Placental epithelial cell (primary cell): ENCODE data around the gene CENPVL3. TPM values are rescaled to one million over a fixed set of nuclear protein-coding genes. Genes with fewer than 3 reads are reported as not detected.

ENCODE experiments used
- total RNA-seq: library from RNA; depleted of rRNA; stranded (reverse); fragments of >200 nt; gene quantifications from 2 replicates; pipeline ENCODE4 v1.2.3, GENCODE V29; 2012

The CENPVL3 gene
- total RNA-seq = 0.11 TPM in 1 of 2 replicates, not detected in the other

DNA sequence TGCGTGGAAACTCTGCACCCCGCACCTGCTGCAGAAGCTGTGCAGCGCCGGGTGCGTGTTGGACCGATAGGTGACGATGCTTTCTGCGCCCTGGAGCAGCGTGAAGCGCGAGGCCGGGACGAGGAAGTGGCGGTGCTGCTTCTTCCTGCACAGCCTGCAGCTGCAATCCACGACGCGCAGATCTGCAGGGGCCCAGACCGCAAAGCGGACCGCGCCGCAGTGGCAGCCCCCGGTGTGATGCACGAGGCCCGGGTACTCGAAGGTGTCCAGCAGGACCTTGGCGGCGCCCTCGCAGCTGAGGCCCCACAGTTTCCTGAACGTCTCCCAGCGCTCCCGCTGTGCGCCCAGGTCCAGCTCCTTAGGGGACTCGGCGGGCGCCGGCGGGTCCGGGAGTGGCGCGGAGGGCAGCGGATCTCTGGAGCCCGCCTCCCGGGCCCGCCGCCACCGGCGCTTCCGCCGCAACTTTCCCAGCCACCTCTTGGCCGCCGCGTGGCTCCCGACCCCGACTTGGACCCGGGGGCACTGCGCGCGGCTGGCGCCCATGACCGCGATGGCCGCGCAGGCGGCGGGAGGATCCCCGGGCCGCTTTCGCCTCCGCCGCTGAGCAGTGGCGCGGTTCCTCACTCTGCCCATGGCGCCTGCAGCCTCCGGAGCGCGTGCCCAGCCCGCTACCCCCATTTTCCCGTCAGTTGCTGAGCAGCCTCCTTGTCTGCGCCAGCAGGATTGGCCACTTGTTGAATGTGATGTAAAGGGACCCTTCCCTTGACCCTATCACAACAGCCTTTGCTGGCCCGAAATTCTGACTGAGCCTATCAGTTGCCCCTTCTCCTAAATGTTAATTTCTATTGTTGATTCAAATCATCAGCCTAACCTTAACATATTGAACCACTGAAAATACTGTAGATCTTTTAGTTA lies at the start of gene CENPVL3:
CENPVL3 (minus strand) TSS at position 672 of the 915 bp plus-strand sequence; CDS start at position 633, 39 bp downstream.

Other genes starting within 250 kb of the CENPVL3 start
- gene NUDT11, start 122.3 kb downstream of the CENPVL3 start, total RNA-seq = 2.4 and 3.1 TPM in 2 replicates
- gene CENPVL2, start 63.9 kb upstream of the CENPVL3 start, total RNA-seq = not detected in 2 replicates
- gene CENPVL1, start 91.6 kb upstream of the CENPVL3 start, total RNA-seq = not detected in 2 replicates
- gene GSPT2, start 124.5 kb upstream of the CENPVL3 start, total RNA-seq = 3.5 and 6.3 TPM in 2 replicates